ENCODE measurements around the gene CHD5. TPM values are rescaled to one million over a fixed set of nuclear protein-coding genes. Genes with fewer than 3 reads are reported as not detected.

Gene CHD5
- polyA plus RNA-seq, 1 experiment = 0.04 TPM

- TF ChIP-seq, protein P1, sequence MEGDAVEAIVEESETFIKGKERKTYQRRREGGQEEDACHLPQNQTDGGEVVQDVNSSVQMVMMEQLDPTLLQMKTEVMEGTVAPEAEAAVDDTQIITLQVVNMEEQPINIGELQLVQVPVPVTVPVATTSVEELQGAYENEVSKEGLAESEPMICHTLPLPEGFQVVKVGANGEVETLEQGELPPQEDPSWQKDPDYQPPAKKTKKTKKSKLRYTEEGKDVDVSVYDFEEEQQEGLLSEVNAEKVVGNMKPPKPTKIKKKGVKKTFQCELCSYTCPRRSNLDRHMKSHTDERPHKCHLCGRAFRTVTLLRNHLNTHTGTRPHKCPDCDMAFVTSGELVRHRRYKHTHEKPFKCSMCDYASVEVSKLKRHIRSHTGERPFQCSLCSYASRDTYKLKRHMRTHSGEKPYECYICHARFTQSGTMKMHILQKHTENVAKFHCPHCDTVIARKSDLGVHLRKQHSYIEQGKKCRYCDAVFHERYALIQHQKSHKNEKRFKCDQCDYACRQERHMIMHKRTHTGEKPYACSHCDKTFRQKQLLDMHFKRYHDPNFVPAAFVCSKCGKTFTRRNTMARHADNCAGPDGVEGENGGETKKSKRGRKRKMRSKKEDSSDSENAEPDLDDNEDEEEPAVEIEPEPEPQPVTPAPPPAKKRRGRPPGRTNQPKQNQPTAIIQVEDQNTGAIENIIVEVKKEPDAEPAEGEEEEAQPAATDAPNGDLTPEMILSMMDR (IDR thresholded peaks at IDR 0.05; ENCODE audit: insufficient read depth, low read depth, low read length) = no peak
- Histone ChIP-seq H3K36me3 (ENCODE audit: control insufficient read depth, insufficient read depth, low read length) (peaks cover 4% of the 10 kb centered on the region), H3K27me3 (ENCODE audit: control insufficient read depth, insufficient read depth, low read length) (no peaks in the 10 kb centered on the region), H3K4me3 (ENCODE audit: low read depth, low read length) (peak overlapping the region; percentile 98)
- DNase-seq (ENCODE audit: low read depth) = no peak
- CTCF ChIA-PET = interaction anchor here (1.4 to 2.7 kb wide), 3 partner anchors 15 to 46 kb away, joined by 3 to 6 read pairs (median 5); no protein-coding TSS in a partner anchor
- POLR2A ChIA-PET = no interaction called here
Measured at GRCh38 chr1:6200188-6200809, 20.2 kb upstream of the CHD5 start.

GRCh38 chr1:6199298-6200187, 19.4 kb upstream of the CHD5 start, which contains the start of gene RPL22:
RPL22 (minus strand) TSS chr1:6199595; CDS start chr1:6199573, 22 bp downstream.
- Histone ChIP-seq H3K4me3 (ENCODE audit: low read depth, low read length) (peak within 1 kb of the TSS; percentile 98), H3K27me3 (ENCODE audit: control insufficient read depth, insufficient read depth, low read length) (no peaks in the 10 kb centered on the region), H3K36me3 (ENCODE audit: control insufficient read depth, insufficient read depth, low read length) (peaks cover 5% of the 10 kb centered on the region)
- POLR2A ChIA-PET = no interaction called here
- peak; percentile 95 for DNase-seq (ENCODE audit: low read depth)
- CTCF ChIA-PET = interaction anchor here (0.9 to 2.9 kb wide), 6 partner anchors 12 to 47 kb away, joined by 3 to 17 read pairs (median 6); no protein-coding TSS in a partner anchor
- TF ChIP-seq, protein P1 (IDR thresholded peaks at IDR 0.05; ENCODE audit: insufficient read depth, low read depth, low read length) = no peak

DNA sequence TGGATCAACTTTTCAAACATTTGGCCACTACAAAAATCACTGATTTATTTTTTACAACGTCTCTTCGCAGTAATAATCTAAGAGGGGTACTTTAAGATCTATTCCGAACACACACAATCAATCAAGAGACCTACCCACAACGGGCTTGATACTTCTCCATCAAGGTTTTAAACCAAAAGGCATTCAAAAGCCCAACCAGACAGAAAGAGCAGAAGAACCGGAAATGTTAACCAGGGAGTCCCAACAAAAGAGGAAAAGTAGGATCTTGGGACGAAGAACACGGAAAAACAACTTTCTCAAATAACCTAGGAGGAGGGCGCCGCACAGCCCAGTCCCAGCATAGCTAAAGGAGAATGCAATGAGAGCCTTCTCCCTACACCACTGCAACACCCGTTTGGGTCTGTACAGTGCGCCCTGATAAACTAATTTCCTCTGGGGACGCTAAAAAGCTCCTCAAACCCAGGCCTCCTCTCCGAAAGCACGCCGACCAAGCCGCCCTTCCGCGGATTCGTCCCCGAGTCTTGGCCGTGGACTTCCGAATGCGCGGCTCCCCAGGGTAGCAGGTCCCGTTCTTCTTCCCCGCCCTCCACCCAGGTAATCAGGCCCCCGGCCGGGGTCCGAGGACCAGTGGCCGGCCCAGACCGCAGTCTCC, 18.7 kb upstream of the CHD5 start:
- TF ChIP-seq, protein P1 (IDR thresholded peaks at IDR 0.05; ENCODE audit: insufficient read depth, low read depth, low read length) = no peak
- DNase-seq (ENCODE audit: low read depth) = no peak
- H3K27me3 ChIP-seq (ENCODE audit: control insufficient read depth, insufficient read depth, low read length) = no peaks in the 10 kb centered on the region
- POLR2A ChIA-PET = no interaction called here
- peaks cover 7% of the 10 kb centered on the region for H3K36me3 ChIP-seq (ENCODE audit: control insufficient read depth, insufficient read depth, low read length)
- CTCF ChIA-PET = interaction anchor here (0.9 to 2.9 kb wide), 5 partner anchors 7 to 47 kb away, joined by 3 to 17 read pairs (median 7); partner anchors contain the start of gene RNF207
- H3K4me3 ChIP-seq (ENCODE audit: low read depth, low read length) = peak overlapping the region; percentile 98

- CTCF ChIA-PET = interaction anchor here (0.8 to 2.9 kb wide), 6 partner anchors 8 to 145 kb away, joined by 3 to 17 read pairs (median 6); partner anchors contain the start of gene RNF207
Measured at GRCh38 chr1:6197746-6198427, 17.8 kb upstream of the CHD5 start.

More at GRCh38 chr1:6197746-6198427, 17.8 kb upstream of the CHD5 start:
- DNase-seq (ENCODE audit: low read depth) = no peak
- Histone ChIP-seq H3K36me3 (ENCODE audit: control insufficient read depth, insufficient read depth, low read length) (peaks cover 12% of the 10 kb centered on the region), H3K4me3 (ENCODE audit: low read depth, low read length) (peak overlapping the region; percentile 98), H3K27me3 (ENCODE audit: control insufficient read depth, insufficient read depth, low read length) (no peaks in the 10 kb centered on the region)
- POLR2A ChIA-PET = no interaction called here
- TF ChIP-seq, protein P1 (IDR thresholded peaks at IDR 0.05; ENCODE audit: insufficient read depth, low read depth, low read length) = no peak
